Right lobe of liver (tissue), 6 donors: ENCODE results near the gene FRMD4A. TPM values are rescaled to one million over a fixed set of nuclear protein-coding genes. Genes with fewer than 3 reads are reported as not detected.

Experiments used
- ATAC-seq, 4 donors: fragments of 200-7000 bp; cut with Tn5 transposase; one replicate each; pipeline ENCODE4 v1.9.1; 2020; ENCODE audit warnings: mild to moderate bottlenecking in 4 of 4, moderate library complexity in 4 of 4
- DNase-seq, 3 donors: peaks; one replicate each; pipeline ENCODE4 v3.0.0-alpha.2; 2020
- H3K27ac ChIP-seq, 3 donors: fragments of 200-600 bp; one replicate each; pipeline ENCODE4 v1.8.0; 2022
- H3K27me3 ChIP-seq, 2 donors: fragments of 200-600 bp; one replicate each; pipeline ENCODE4 v1.8.0; 2022
- H3K36me3 ChIP-seq, 4 donors: fragments of 200-600 bp; sonication (generic) in 1 of 4; one replicate each; pipeline versions ENCODE4 v1.5.1 to v1.8.0; 2017 to 2022; ENCODE audit warnings: control low read depth in 1 of 4
- H3K4me1 ChIP-seq, 4 donors: fragments of 200-600 bp; sonication (generic) in 1 of 4; one replicate each; pipeline versions ENCODE4 v1.5.1 to v1.8.0; 2017 to 2022; ENCODE audit warnings: control low read depth in 1 of 4
- H3K4me3 ChIP-seq, 3 donors: fragments of 200-600 bp; one replicate each; pipeline ENCODE4 v1.8.0; 2022
- H3K9me3 ChIP-seq, 4 donors: fragments of 200-600 bp; sonication (generic) in 1 of 4; one replicate each; pipeline versions ENCODE4 v1.5.1 to v1.8.0; 2017 to 2022; ENCODE audit warnings: control low read depth in 1 of 4
- POLR2A ChIP-seq: fragments of 450-650 bp; IDR thresholded peaks from one replicate; pipeline ENCODE4 v1.6.1; 2017; ENCODE audit warnings: antibody characterized with exemption, mild to moderate bottlenecking
- WGBS: methylation state at CpG from one replicate; pipeline ENCODE4 v1.1.6; 2018; ENCODE audit warnings: low coverage, low lambda C conversion rate; ENCODE audit not compliant: insufficient coverage; ENCODE audit errors: missing lambda C conversion rate; 5-methylcytosine and 5-hydroxymethylcytosine counted together
- intact Hi-C, 2 donors: fragments of 100-400 bp; cut with DNase I; formaldehyde crosslinking; loops; one replicate each; pipeline versions ENCODE4 v1.11.2 to v1.14.1; 2022
- total RNA-seq, 6 experiments: library from RNA; depleted of rRNA in 2 of 6; stranded (reverse); fragments of >200 nt in 2 of 6; fragmentation: NEBNext Ultra II Directional in 3 of 6; extraction: Animal tissue kit (Norgen Biotek cat#: 25700) in 3 of 6; gene quantifications; one replicate each; pipeline versions ENCODE4 v1.1.0 to v1.2.4, GENCODE V29; 2016 to 2023
- TF ChIP-seq, protein P1 (sequence below), 4 donors: fragments of 200-600 bp in 3 of 4; fragments of 450-650 bp in 1 of 4; IDR thresholded peaks; one replicate each; pipeline versions ENCODE4 v1.5.1 to v1.8.0; 2016 to 2022; ENCODE audit warnings: antibody characterized with exemption in 4 of 4, mild to moderate bottlenecking in 2 of 4
- donor health status: DM: no; HTN: yes; CAD: no.
- donor health status: DM: no; HTN: no; CAD: no.
- donor health status: DM: no; HTN: no; CAD: no.
- donor health status: DM: no; HTN: yes; CAD: no.
- donor health status: DM: no; HTN: yes; CAD: no.

FRMD4A gene
- total RNA-seq, 6 experiments from 2014 or later = 8.4 to 22.8 (median 13.3) TPM

DNA sequence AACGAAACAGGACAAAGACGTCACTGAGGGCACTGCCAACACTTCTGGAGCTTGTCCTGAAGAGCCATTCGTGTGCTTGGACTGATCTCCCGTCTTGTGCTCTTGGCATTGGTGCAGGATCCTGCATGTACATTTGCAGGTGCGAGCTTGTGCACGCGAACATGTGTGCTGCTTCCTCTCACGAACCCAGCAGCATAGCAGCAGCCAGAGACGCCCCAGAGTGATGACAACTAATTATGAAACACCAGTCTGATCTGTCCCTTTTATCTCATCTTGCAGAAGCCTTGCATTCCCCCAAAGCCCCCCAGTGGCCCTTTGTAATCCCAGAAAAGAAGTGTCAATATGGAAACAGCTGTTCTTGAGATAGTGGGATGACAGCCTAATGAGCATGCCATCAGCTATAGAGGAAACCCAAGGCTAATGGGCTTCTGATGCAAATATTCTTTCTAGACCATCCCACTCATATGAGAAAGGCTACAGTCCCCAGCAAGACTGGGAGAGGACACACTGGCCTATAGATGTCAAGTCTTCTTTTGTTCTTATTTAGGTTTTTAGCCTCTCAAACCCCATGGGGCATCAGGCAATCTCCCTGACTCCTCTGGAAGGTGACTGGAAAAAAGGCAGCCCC, 310.6 kb downstream of the FRMD4A start:
- Histone ChIP-seq H3K4me1 (no peaks in the 10 kb centered on the region), H3K27me3 (no peaks in the 10 kb centered on the region), H3K4me3 (no peak overlapping the region), H3K27ac (no peak overlapping the region), H3K36me3 (no peaks in the 10 kb centered on the region), H3K9me3 (no peaks in the 10 kb centered on the region)
- intact Hi-C loops = no loop called here
- DNase-seq = no peak
- TF ChIP-seq POLR2A = no peak
- TF ChIP-seq, protein P1, sequence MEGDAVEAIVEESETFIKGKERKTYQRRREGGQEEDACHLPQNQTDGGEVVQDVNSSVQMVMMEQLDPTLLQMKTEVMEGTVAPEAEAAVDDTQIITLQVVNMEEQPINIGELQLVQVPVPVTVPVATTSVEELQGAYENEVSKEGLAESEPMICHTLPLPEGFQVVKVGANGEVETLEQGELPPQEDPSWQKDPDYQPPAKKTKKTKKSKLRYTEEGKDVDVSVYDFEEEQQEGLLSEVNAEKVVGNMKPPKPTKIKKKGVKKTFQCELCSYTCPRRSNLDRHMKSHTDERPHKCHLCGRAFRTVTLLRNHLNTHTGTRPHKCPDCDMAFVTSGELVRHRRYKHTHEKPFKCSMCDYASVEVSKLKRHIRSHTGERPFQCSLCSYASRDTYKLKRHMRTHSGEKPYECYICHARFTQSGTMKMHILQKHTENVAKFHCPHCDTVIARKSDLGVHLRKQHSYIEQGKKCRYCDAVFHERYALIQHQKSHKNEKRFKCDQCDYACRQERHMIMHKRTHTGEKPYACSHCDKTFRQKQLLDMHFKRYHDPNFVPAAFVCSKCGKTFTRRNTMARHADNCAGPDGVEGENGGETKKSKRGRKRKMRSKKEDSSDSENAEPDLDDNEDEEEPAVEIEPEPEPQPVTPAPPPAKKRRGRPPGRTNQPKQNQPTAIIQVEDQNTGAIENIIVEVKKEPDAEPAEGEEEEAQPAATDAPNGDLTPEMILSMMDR (IDR thresholded peaks at IDR 0.05) = no peak
- no peak for ATAC-seq
- WGBS = 41% methylated on average over 5 of the region's 9 CpGs

DNA sequence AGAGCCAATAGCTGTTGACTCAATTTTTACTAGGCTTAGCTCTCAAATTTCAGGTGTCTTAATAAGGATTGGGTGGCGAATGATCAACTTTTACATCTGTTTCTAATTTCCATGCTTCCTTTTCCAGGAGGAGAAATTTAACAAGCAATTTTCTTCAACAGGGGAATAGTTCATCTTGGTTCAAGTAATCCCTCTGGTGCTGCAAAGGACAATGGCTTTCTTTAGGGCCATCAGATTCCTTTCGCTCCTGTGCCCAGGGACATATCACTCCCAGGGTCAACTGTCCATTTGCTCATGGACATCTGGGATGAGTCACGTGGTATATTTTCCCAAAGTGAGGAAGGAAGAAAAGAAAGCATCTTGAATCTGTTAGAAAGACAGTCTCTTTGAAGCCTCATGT, 313.3 kb downstream of the FRMD4A start:
- 52% methylated on average over 3 of the region's 3 CpGs for WGBS
- intact Hi-C loops = no loop called here
- Histone ChIP-seq H3K9me3 (no peaks in the 10 kb centered on the region), H3K27me3 (no peaks in the 10 kb centered on the region), H3K4me1 (no peaks in the 10 kb centered on the region), H3K4me3 (no peak overlapping the region), H3K36me3 (no peaks in the 10 kb centered on the region), H3K27ac (no peak overlapping the region)
- no peak for ATAC-seq
- no peak for TF ChIP-seq POLR2A
- TF ChIP-seq, protein P1 (IDR thresholded peaks at IDR 0.05) = no peak
- no peak for DNase-seq

DNA sequence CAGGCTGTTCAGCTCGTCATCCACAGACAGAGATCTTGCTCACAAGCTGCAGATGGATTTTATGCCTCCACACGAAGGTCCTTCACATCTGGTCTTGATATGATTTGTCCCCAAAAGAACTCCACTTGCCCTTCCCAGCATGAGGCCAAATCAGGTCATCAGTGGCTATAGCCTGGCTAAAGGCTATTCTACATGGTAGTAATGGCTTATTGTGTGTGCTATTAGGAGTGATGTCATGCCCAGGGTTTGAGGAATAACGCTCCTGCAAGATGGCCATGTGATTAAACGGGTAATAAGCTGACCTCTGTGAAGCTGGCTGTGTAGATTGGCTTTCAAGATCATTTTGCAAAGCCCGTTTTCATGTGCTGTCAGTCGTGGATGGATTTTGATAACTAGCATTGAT, 313.8 kb downstream of the FRMD4A start:
- Histone ChIP-seq H3K4me3 (no peak overlapping the region), H3K36me3 (no peaks in the 10 kb centered on the region), H3K27me3 (no peaks in the 10 kb centered on the region), H3K9me3 (no peaks in the 10 kb centered on the region), H3K27ac (no peak overlapping the region), H3K4me1 (no peaks in the 10 kb centered on the region)
- TF ChIP-seq, protein P1 (IDR thresholded peaks at IDR 0.05) = no peak
- 73% methylated on average over 4 of the region's 6 CpGs for WGBS
- ATAC-seq (no peak), DNase-seq (no peak)
- intact Hi-C loops = no loop called here

DNA sequence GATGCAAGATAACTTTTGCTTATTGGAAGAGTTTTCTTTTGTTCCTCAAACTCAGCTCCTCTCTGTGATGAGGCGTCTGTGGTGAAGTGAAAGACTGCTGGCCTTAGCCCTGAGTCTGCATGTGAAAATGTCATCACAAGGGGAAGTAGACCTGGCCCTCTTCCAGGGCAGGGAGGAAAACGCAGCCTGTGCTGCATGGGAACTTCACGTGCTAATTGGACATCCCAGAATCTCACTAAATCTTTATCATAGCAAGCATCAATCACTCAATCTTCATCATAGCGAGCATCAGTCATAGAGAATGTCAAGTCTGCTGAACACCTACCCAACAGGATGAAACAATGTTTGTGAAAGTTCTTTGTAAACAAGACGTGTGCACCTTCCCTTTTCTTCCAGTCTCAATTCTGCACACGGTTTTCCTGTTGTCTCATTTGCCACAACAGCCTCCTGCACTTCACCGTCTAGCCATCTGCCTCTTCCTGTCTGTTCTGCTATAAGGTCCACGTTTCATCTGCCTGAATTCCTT, 314.6 kb downstream of the FRMD4A start:
- H3K4me3 ChIP-seq = no peak overlapping the region
- peak in 2 of 3 donors; percentile 46 to 59 for DNase-seq
- no peaks in the 10 kb centered on the region for H3K4me1 ChIP-seq
- H3K36me3 ChIP-seq = no peaks in the 10 kb centered on the region
- peak; percentile 59 to 85 (median 80) for ATAC-seq
- no peaks in the 10 kb centered on the region for H3K27me3 ChIP-seq
- no peaks in the 10 kb centered on the region for H3K9me3 ChIP-seq
- no peak overlapping the region for H3K27ac ChIP-seq
- intact Hi-C loops = no loop called here
- WGBS = 32% methylated on average over 8 of the region's 8 CpGs
- TF ChIP-seq, protein P1 (IDR thresholded peaks at IDR 0.05) = no peak
- no peak for TF ChIP-seq POLR2A
